ENCODE measurements around the gene TUBA3C. TPM values are rescaled to one million over a fixed set of nuclear protein-coding genes. Genes with fewer than 3 reads are reported as not detected.

Gene TUBA3C
- total and polyA plus RNA-seq, 12 donors: not detected

DNA sequence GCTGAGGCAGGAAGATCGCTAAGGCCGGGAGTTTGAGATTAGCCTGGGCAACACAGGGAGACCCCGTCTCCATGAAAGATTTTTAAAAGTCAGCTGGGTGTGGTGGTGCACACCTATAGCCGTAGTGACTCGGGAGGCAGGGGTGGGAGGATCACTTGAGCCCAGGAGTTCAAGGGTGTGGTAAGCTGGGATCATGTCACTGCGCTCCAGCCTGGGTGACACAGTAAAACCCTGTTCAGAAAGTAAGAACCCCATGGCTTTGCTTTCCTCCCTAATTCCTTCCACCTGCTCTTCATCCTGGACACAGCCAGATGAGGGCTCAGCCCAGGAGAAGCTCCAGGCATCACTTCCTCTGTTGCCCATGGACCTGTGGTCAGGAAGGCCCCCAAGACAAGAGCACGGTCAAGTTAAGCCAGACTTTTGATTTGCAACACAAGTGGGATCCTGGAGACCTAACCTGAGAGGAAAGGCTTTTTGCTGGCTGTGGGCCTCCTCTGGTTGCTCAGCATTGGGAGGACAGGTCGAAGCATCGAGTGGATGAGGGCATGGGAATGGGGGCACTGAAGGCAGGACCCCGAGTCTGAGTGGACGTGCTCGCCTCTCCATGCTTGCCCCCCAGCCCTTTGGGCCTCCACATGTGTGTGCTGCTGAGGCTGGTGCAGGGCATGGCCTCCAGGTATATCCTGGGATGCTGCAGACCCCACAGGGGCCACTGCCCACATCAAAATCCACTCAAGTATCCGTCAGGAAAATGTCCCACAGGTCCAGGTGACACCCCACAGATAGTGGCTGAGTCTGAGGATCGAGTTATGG is 25.4 kb downstream of the TUBA3C start:
- intact Hi-C loops (cut with DNase I): no loop called here
- H3K27ac ChIP-seq: no peak overlapping the region
- no peaks in the 10 kb centered on the region for H3K36me3 ChIP-seq (replicated peaks in 1 of 2)
- no peaks in the 10 kb centered on the region for H3K27me3 ChIP-seq
- no peaks in the 10 kb centered on the region for H3K4me1 ChIP-seq (replicated peaks in 1 of 2)
- TF ChIP-seq POLR2A (IDR thresholded peaks at IDR 0.05): no peak
- TF ChIP-seq, protein P1, sequence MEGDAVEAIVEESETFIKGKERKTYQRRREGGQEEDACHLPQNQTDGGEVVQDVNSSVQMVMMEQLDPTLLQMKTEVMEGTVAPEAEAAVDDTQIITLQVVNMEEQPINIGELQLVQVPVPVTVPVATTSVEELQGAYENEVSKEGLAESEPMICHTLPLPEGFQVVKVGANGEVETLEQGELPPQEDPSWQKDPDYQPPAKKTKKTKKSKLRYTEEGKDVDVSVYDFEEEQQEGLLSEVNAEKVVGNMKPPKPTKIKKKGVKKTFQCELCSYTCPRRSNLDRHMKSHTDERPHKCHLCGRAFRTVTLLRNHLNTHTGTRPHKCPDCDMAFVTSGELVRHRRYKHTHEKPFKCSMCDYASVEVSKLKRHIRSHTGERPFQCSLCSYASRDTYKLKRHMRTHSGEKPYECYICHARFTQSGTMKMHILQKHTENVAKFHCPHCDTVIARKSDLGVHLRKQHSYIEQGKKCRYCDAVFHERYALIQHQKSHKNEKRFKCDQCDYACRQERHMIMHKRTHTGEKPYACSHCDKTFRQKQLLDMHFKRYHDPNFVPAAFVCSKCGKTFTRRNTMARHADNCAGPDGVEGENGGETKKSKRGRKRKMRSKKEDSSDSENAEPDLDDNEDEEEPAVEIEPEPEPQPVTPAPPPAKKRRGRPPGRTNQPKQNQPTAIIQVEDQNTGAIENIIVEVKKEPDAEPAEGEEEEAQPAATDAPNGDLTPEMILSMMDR (IDR thresholded peaks at IDR 0.05): no peak
- no peak overlapping the region for H3K4me3 ChIP-seq
- H3K9me3 ChIP-seq (replicated peaks in 1 of 3): no peaks in the 10 kb centered on the region
- WGBS, 4 donors: 70 to 76% (median 73%) methylated on average over 10 to 14 of the region's 14 CpGs
- peak in 1 of 7 donors; percentile 45 for DNase-seq

DNA sequence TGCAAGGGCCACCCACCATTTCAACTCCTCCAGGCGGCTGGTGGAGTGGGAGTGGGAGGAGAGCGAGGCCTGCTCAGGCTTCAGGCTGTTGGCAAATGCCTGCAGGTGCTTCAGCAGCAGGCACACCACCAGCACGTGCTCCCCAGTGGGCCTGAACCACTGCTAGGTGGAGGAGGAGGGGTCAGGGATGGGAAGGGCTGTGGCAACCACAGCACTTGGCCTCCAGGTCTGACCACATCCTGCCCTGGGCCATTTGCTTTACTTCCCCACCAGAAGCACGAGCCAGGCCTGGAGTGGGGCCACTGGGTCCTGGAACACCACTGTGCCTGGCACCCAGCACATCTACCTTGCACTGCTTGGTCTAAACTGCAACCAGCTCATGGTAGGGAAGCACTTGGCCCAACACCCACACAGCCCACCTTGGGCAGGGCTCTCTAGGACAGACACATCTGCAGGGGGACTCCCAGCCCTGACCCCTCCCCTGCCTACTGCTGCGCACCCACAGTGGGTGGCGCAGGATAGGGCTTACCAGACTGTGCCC is 26.2 kb downstream of the TUBA3C start:
- no peak for TF ChIP-seq POLR2A (IDR thresholded peaks at IDR 0.05)
- TF ChIP-seq, protein P1 (IDR thresholded peaks at IDR 0.05): no peak
- 66 to 87% (median 70%) methylated on average over 2 to 6 of the region's 6 CpGs for WGBS, 4 donors
- peak in 1 of 7 donors; percentile 35 for DNase-seq

DNA sequence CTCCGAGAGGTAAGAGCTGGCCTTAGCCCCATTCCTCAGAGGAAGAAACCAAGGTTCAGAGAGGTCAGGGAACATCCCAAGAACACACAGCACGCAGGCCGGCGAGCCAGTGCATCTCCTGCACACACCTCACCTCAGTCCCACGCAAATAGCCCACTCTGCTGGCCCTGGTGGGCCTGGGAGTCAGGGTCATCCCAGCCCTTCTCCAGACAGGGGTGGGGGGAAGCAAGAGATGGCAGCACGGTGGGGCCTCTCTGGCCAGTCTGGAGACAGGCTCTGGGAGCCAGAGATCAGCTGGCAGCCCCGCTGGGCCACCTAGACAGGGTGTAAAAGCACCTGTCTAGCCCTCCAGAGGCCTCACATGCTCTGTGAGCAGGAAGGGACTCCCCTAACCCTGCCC is 26.8 kb downstream of the TUBA3C start:
- Histone ChIP-seq H3K4me3 (no peak overlapping the region), H3K27ac (no peak overlapping the region), H3K4me1 (replicated peaks in 1 of 2) (no peaks in the 10 kb centered on the region), H3K9me3 (replicated peaks in 1 of 3) (no peaks in the 10 kb centered on the region), H3K36me3 (replicated peaks in 1 of 2) (no peaks in the 10 kb centered on the region), H3K27me3 (no peaks in the 10 kb centered on the region)
- intact Hi-C loops (cut with DNase I): no loop called here
- no peak for TF ChIP-seq POLR2A (IDR thresholded peaks at IDR 0.05)
- TF ChIP-seq, protein P1 (IDR thresholded peaks at IDR 0.05): no peak
- no peak for DNase-seq
- WGBS, 4 donors: 67 to 100% (median 77%) methylated on average over 1 to 7 of the region's 7 CpGs

More for the DNA sequence above, 26.2 kb downstream of the TUBA3C start:
- Histone ChIP-seq H3K27me3 (no peaks in the 10 kb centered on the region), H3K4me3 (no peak overlapping the region), H3K4me1 (replicated peaks in 1 of 2) (no peaks in the 10 kb centered on the region), H3K27ac (no peak overlapping the region), H3K36me3 (replicated peaks in 1 of 2) (no peaks in the 10 kb centered on the region), H3K9me3 (replicated peaks in 1 of 3) (no peaks in the 10 kb centered on the region)
- intact Hi-C loops (cut with DNase I): no loop called here

GRCh38 chr13:19153782-19154450 is 27.7 kb downstream of the TUBA3C start:
- no peaks in the 10 kb centered on the region for H3K27me3 ChIP-seq
- no peaks in the 10 kb centered on the region for H3K9me3 ChIP-seq (replicated peaks in 1 of 3)
- intact Hi-C loops (cut with DNase I): no loop called here
- TF ChIP-seq POLR2A (IDR thresholded peaks at IDR 0.05): no peak
- TF ChIP-seq, protein P1 (IDR thresholded peaks at IDR 0.05): peak in 1 of 6 experiments; percentile 7
- no peak overlapping the region for H3K27ac ChIP-seq
- no peaks in the 10 kb centered on the region for H3K36me3 ChIP-seq (replicated peaks in 1 of 2)
- no peak overlapping the region for H3K4me3 ChIP-seq
- no peaks in the 10 kb centered on the region for H3K4me1 ChIP-seq (replicated peaks in 1 of 2)
- DNase-seq: peak in 2 of 7 donors; percentile 4 to 48
- WGBS, 4 donors: 53 to 75% (median 70%) methylated on average over 2 to 9 of the region's 9 CpGs
